Lower leg skin (tissue), 3 donors: ENCODE measurements around the gene ALDH1A2.

Source experiments
- CTCF ChIP-seq, 3 donors: fragments of 450-650 bp; IDR thresholded peaks; one replicate each; pipeline ENCODE4 v1.5.1; 2016; ENCODE audit warnings: antibody characterized with exemption in 3 of 3, mild to moderate bottlenecking in 3 of 3, moderate library complexity in 2 of 3
- POLR2A ChIP-seq, 2 donors: fragments of 450-650 bp; IDR thresholded peaks; one replicate each; pipeline ENCODE4 v1.6.1; 2016 to 2017; ENCODE audit warnings: antibody characterized with exemption in 2 of 2, mild to moderate bottlenecking in 1 of 2, moderate library complexity in 1 of 2

GRCh38 chr15:57941816-57942215, 123.7 kb downstream of the ALDH1A2 start:
- no peak for TF ChIP-seq CTCF (IDR thresholded peaks at IDR 0.05)
- no peak for TF ChIP-seq POLR2A (IDR thresholded peaks at IDR 0.05)
